Renal cortex interstitium (tissue), 15 donors: Measurements from ENCODE around the gene REEP1. TPM values are rescaled to one million over a fixed set of nuclear protein-coding genes. Genes with fewer than 3 reads are reported as not detected.

Source experiments
- DNase-seq, 11 donors: peaks; one replicate each; pipeline ENCODE4 v3.0.0-alpha.2; 2013; ENCODE audit warnings: low read depth in 9 of 11, low spot score in 4 of 11; ENCODE audit errors: extremely low read depth in 1 of 11
- long read RNA-seq, 16 experiments: transcript quantifications; one replicate each; lab custom pipeline, GENCODE V29; 2026
- polyA plus RNA-seq, 3 donors: library from polyadenylated mRNA; unstranded; fragments of 120-200 nt; gene quantifications; one replicate each; pipeline ENCODE4 v1.2.1, GENCODE V29; 2013; ENCODE audit not compliant: insufficient read length in 3 of 3

REEP1 gene, protein sequence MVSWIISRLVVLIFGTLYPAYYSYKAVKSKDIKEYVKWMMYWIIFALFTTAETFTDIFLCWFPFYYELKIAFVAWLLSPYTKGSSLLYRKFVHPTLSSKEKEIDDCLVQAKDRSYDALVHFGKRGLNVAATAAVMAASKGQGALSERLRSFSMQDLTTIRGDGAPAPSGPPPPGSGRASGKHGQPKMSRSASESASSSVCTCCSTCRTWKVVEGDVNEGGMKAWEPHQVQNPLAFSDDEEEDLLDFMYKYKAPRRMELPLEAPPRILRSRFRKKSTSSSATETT
- polyA plus RNA-seq, result 1 to 10 TPM; 2.6 to 3.5 (median 3.2) TPM
- long read RNA-seq, donor 1, partial matches to known transcripts, result 0 of 1 reads
- long read RNA-seq, donor 1, other reads (novel, unspliced or antisense), result 0 of 1 reads
- long read RNA-seq, donor 2, partial matches to known transcripts, result 0 of 1 reads
- long read RNA-seq, donor 2, other reads (novel, unspliced or antisense), result 0 of 1 reads
- long read RNA-seq, donor 3, partial matches to known transcripts, result 0 of 1 reads
- long read RNA-seq, donor 3, other reads (novel, unspliced or antisense), result 0 of 1 reads
- long read RNA-seq, donor 4, partial matches to known transcripts, result 0 of 1 reads
- long read RNA-seq, donor 4, other reads (novel, unspliced or antisense), result 0 of 1 reads
- long read RNA-seq, donor 5, result 0 reads
- long read RNA-seq, donor 6, result 0 reads
- long read RNA-seq, donor 7, result 0 reads
- long read RNA-seq, donor 8, partial matches to known transcripts, result 0 of 1 reads
- long read RNA-seq, donor 8, other reads (novel, unspliced or antisense), result 0 of 1 reads
- long read RNA-seq, donor 9, partial matches to known transcripts, result 0 of 1 reads
- long read RNA-seq, donor 9, other reads (novel, unspliced or antisense), result 0 of 1 reads
- long read RNA-seq, donor 10, partial matches to known transcripts, result 0 of 1 reads
- long read RNA-seq, donor 10, other reads (novel, unspliced or antisense), result 0 of 1 reads
- long read RNA-seq, donor 11, partial matches to known transcripts, result 0 of 1 reads
- long read RNA-seq, donor 11, other reads (novel, unspliced or antisense), result 0 of 1 reads
- long read RNA-seq, donor 12, partial matches to known transcripts, result 0 of 1 reads
- long read RNA-seq, donor 12, other reads (novel, unspliced or antisense), result 0 of 1 reads
- long read RNA-seq, donor 13, result 0 reads
- long read RNA-seq, donor 14, result 0 reads
- long read RNA-seq, donor 15, result 0 reads
- long read RNA-seq, donor 16, partial matches to known transcripts, result 0 of 1 reads
- long read RNA-seq, donor 16, other reads (novel, unspliced or antisense), result 0 of 1 reads

DNA sequence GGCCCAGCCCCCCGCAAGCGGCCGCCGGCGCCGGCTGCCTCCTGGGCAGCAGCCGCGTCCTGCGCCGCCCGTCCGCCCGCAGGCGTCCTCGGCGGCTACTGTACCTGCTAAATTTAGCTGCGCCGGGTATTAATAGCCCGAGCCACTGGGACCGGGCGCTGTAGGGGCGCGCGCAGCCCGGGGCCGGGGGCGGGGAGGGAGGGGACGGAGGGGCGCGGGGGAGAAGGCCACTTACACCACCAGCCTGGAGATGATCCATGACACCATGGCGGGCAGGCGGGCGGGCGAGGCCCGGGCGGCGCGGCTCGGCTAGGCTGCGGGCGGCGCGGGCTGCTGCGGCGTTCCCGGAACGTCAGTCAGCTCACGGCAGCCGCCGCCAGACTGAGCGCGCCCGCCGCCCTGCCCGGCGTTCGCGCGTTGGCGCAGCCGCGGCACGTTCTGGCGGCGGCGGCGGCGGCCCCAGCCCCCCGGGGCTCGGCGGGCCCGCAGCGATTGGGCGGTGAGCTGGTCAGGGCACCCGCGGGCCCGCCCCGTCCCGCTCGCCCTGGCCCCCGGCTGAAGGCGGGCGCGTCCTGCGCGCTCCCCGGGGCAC is at the start of gene REEP1:
Gene REEP1 (minus strand): TSS at position 383 of the 592 bp plus-strand sequence. CDS start 116 bp downstream, at position 267.
- DNase-seq, result no peak

DNA sequence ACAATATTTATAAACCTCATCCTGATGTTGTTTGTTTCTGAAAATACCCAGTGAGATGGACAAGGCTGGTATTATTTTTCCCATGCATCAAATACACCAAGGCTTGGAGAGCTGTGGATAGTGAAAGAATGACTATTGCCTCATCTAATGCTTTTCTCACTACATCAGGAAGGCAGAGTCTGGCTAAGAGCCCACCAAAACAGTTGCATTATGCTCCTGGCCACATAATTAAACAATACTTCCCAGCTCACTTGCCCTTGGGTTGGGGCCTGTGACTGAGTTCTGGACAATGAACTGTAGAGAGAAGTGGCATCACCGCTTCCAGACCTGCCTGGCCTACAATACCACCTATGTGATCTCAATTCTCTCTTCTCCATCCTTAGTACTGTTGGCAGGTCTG is 46.4 kb upstream of the REEP1 start:
- DNase-seq, result no peak

DNA sequence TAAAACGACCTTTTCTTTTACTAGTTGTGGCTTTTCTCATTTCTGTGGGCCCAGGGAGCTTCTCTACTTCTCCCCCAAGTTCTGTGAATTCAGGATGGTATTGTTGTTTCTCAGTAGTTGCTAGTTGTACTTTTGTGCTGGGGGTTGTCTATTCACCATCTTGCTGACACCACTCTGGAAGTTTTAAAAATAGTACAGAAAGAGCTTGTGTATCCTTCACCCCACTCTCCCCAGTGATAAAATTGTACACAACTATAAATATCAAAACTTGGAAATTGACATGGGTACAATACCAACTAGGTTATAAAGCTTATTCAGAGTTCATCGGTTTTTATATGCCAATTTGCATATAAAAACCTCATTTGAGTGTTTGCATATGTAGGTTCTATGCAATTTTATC is 45.3 kb upstream of the REEP1 start:
- no peak for DNase-seq

DNA sequence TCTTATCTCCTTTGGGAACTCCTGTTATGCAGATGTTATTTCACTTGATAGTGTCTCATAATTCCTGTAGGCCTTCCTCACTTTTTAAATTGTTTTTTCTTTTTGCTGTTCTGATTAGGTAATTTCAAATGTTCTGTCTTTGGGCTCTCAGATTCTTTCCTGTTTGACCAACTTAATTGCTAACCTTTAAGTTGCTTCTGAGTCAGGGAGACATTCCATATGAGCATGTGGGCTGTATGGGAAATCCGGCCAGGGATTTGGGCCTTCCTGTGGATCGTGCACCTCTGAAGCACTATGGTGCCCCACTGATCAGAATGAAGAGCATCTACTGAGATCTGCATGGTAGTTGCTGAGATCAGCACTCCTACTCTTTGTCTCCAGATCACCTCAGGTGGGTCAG is 44.7 kb upstream of the REEP1 start:
- no peak for DNase-seq

DNA sequence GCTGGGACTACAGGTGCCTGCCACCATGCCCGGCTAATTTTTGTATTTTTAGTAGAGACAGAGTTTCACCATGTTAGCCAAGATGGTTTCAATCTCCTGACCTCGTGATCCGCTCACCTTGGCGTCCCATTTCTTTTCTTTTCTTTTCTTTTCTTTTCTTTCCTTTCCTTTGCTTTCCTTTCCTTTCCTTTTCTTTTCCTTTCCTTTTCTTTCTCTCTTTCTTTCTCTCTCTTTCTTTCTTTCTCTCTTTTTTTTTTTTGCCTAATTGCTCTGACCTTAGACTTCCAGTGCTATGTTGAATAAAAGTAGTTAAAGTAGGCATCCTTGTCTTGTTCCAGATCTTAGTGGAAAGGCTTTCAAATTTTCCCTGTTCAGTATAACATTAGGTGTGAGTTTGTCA is 41.0 kb upstream of the REEP1 start:
- no peak for DNase-seq

DNA sequence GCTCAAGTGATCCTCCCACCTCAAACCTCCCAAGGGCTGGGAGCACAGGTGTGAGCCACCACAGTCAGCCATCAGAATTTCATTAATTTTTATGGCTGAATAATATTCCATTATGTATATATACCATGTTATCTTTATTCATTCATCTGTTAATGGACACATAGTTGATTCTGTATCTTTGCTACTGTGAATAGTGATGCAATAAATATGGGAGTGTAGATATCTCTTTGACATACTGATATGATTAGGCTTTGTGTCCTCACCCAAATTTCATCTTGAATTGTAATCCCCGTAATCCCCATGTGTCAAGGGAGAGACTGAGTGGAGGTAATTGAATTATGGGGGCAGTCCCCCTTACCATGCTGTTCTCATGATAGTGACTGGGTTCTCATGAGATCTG is 38.2 kb upstream of the REEP1 start:
- no peak for DNase-seq

DNA sequence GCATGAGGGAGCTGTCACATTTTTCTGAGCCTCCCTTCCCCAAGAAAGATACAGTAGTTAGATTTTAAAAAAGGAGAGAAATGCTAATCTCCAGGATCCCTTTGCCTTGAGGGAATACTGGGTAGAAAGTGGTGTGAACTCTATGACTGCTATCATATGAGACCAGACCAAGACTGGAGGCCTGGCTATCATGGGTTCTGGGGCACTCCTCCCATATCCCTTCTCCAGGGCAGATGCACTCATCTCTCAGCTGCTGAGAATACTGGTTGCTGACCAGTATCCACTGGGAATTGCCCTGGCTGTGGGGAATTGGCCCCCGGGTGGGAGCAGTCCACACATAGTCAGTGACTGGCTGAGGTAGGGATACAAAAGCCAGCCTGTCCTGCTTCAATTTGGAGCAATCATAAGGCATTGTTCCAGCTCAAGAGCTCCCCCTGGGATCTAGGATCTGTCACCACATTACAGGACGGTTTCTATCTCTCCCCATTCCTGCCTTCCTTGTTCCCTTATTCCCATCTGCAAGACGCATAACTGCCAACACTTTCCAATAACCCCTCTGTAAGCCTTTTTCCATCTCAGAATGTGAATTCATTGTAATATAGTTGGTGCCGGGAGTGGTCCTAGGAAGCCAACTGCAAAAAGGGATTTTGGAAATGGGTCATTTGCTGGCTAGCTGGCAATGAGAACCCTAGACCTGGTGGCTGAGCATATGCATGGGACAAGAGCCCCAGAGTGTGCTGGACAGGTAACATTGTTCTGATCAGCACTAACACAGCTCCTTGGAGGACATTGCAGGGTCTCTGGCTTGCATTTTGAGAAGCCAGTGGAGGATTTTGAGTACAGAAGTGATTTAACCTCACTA is 35.4 kb upstream of the REEP1 start:
- DNase-seq, result peak in 4 of 11 donors; percentile 13 to 36 (median 18)

DNA sequence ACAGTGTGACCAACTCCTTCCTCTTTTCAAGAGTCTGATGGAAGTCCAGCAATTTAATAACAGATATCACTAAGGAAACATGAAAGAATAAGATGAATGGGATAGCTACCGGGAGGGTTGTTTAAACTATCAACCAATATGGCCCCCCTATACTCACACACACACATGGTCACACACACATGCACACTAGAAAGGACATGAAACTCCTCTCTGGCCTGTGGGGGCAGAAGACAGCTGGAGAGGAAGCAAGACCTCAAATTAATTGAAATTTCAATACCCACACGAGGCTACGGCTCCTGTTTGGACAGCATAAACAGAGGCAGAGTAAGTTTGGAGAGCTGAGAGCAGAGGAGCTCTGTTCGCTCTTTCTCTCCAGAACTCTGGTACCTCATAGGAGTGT is 34.7 kb upstream of the REEP1 start:
- no peak for DNase-seq

DNA sequence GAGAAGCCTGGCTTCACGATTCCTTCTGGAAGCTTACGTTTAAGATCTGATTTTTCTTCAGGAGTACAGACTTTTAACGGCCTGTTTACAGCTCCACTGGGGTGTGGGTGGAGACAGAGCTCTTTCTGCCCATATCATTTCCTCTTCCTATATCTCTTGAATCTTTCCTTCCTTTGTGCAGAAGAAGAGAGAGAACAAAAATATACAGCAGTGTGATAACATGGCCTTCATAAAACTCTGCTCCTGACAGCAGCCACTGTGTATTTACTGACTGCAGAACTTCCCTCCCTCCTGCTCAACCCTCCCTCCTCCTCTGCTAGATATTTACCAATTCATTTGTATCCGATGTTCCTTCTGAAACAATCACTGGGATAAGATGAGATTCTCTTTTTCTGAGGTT is 34.1 kb upstream of the REEP1 start:
- no peak for DNase-seq

DNA sequence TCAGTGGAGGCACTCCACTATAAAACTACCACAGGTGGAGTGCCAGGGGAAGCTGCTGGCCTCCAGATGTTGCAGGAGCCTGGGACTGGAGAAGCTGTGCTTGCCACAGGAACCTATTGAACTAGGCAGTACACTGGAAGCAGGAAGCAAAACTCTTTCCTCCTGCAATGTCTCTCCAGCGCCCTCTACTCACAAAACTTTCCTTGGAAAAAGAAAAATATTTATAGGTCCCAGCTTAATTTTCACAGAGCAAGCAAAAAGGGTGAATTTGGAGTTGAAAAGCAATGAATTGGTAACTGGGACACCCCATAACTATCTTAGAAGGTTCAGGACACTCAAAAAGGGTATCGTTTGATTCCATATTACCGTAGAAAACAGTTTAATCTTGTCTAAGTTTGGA is 33.2 kb upstream of the REEP1 start:
- DNase-seq, result no peak

DNA sequence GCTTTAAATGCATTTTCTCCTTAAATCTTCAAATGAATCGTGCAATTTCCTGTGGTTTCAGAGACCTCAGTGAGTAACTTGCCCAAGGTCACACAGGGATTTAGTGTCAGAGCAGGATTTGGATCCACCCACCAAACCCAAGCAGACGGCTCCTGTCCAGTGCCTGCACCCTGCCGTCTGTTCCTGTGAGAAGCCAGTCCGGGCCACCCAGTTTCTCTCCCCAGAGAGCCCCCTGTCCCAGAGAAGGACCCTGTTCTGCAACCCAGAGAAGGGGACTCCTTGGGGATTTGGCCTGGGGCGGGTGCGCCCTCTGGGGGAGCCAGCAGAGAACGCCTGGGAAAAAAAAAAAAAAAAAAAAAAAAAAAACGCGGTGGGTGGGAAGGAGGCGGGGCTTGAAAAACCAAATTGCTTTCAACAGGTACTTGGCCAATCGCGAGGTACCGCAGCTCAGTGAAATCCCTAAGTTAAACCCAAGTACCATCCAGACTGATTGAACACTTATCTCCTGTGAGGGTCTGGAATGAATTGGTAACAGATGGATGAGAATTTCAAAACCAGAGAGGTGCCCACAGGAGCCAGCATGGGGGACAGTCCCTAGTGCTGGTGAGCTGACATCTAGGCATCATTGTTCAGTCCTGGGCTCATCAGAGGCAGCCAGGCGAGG is 30.9 kb upstream of the REEP1 start:
- DNase-seq, result peak in 7 of 11 donors; percentile 24 to 35 (median 31)

DNA sequence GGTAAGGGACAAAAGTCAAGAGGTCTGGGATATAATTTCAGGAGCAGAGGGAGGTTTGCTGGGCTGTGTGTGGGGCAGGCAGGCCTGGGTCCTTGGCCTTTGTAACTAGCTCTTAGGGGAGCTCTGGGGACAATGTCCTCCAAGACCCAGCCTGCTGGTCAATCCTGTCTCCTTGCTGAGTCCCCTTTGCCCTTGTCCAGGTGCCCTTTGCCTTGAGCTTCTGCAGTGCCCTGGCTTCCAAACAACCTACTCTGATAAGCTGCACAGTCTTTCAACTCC is 30.0 kb upstream of the REEP1 start:
- no peak for DNase-seq

DNA sequence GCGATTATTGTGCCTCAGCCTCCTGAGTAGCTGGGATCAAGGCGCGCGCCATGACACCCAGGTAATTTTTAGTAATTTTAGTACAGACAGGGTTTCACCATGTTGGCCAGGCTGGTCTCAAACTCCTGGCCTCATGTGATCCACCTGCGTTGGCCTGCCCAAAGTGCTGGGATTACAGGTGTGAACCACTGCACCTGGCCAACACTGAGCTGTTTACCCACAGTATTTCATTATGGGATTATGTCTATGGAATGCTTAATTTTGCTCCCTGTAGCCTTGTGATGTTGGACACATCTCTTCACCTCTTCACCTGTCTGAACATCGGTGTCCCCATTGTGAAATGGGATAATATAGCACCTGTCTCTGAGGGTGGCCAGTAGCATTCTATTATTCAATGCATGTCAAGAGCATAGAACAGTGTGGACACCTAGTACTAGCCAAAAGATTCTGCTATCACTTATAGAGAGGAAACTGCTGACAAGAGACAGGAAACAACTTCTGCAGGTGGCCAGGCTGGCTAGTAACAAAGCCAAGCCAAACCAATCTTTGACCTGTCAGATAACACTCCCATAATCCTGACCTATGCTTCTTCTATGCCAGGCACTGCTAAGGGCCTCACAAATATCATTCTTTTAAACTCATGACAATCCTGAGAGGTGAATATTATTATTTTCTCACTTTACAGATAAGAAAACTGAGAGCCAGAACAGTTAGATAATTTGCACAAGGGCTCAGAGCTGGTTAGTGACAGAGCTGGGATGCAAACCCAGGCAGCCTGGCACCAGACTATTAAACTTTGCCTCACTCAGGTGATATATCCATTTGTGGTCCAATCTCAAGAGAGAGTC is 29.4 kb upstream of the REEP1 start:
- no peak for DNase-seq

DNA sequence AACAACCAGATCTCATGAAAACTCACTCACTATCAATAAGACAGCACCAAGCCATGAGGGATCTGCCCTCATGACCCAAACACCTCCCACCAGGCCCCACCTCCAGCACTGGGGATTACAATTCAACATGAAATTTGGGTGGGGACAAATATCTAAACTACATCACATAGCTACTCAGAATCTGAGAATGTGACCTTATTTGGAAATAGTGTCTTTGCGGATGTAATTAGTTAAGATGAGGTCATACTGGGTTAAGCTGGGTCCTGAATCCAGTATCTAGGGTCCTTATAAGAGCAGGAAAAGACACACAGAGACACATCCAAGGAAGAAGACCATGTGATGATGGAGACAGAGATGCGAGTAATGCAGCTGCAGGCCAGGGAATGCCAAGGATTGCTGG is 27.5 kb upstream of the REEP1 start:
- no peak for DNase-seq

DNA sequence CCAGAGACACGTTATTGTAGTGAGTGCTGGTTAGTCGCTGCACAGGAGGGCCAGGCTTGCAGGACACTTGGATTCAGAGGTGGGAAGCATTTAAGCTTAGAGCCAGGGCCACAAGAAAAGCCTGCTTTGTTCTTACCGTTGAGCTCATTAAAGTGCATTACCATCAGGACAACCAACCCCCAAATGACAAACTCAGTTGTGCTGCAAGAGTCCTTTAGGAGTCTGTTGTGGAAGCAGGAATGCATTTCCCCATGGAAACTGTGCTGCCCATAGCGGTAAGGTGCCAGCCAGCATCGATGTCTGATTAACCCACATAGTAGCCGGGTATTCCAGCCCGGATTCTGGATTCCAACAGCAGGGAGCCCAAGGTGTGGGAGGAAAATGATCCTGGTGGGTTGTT is 23.4 kb upstream of the REEP1 start:
- DNase-seq, result peak in 1 of 11 donors; percentile 45

DNA sequence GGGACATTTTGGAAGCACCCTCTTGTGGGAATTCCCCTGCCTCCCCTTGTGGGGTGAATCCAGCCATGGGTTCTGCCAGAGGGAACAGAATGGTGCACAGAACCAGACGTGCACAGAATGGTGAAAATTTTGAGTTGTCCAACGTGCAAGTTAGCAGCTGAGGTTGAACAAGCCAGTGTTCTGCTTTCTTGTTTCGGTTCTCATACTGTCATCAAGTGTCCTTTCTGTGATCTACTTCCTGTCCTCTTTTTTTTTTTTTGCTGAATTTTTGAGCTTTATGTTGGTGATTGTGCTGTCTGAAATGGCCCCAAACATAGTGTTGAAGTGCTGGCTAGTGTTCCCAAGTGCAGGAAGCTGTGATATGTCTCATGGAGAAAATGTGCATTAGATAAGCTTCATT is 21.5 kb upstream of the REEP1 start:
- no peak for DNase-seq

DNA sequence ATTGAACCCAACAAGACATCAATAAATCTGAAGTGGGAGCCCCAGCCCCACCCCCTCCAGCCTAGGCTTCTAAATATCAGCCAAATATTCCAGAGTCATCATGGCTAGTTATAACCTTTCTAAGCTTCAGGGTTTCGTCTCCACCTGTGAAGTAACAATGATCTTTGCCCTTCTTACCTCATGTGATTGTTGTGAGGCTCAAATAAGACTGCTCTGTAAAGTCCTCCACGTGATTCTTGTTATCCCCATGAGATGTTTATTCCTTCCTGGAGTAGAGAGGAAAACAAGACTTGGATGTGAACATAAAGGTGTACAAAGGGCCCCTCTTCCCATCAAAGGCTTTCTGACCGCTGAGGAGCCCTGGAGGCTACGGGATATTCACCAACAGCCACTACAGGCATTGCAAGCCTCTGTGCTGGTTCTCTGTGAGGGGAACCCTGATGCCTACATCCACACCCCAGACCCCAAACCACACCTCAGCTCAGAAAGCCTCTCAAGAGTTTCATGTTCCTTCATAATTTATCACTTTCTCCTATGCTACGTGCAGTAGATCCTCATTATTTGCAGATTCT is 20.1 kb upstream of the REEP1 start:
- no peak for DNase-seq
